NCI-H1436 treated with DMSO at 0.1 percent for 48 hours (cell line): Measurements from ENCODE around the gene CASS4.
"Not testable (repeated sequence)": the region's sequence is repeated elsewhere in the genome, so short reads cannot be mapped to it uniquely, and the experiment has no call there.

ENCODE experiments used
- DNase-seq: peaks from one replicate; lab custom pipeline; 2025; lab: John Stamatoyannopoulos, UW

CASS4 gene

GRCh38 chr20:56392881-56393482 lies 19.1 kb upstream of the CASS4 start:
- DNase-seq: no peak

DNA sequence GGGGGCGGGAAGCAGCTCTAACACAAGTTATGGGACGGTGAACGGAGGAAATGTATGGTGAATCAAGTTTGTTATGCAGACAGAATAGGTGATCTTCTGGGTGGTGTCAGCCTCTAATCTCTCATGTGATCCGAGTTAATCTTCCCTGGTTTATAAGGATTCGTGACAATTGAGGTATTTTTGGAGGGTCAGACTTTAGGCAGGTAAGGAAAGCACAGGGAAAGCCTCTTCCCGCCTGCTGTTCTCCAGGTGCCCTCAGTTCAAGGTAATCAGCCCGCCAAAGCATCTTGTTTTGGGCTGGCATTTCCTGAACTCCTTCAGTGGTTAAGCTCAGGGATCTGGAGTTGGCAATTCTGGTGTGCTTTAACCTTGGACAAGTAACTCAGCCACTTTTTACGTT lies 18.4 kb upstream of the CASS4 start:
- DNase-seq: no peak

GRCh38 chr20:56395166-56395565 lies 16.9 kb upstream of the CASS4 start:
- DNase-seq: no peak

DNA sequence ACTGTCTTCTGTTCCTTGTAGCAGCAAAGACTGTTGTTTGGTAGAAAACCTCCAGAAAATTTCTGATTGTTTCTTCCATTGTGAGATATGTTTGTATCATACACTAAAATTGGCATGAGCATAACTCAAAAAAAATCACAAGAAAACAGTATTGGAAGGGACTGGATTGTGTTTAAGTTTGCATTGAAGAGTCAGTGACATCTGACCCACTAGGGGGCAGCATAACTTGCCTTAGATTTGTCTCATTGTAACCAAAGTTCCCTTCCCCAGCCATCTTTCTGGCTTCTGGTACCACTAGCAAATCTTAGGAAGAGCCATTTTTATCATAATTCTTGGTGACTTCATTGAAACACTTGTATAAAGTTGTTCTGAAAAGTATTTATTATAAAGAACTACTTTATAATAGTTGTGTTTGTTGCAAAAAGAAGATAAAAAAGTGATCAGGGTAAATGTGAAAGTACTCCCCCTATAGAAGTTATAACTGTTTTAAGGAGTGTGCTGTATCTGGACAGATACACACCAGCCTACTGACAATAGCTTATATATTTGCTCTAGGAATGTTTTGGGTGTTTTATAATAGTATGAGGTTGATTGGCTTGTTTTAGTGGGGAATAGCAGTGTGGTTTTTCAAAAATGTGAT lies 11.9 kb upstream of the CASS4 start:
- peak; percentile 4 for DNase-seq

DNA sequence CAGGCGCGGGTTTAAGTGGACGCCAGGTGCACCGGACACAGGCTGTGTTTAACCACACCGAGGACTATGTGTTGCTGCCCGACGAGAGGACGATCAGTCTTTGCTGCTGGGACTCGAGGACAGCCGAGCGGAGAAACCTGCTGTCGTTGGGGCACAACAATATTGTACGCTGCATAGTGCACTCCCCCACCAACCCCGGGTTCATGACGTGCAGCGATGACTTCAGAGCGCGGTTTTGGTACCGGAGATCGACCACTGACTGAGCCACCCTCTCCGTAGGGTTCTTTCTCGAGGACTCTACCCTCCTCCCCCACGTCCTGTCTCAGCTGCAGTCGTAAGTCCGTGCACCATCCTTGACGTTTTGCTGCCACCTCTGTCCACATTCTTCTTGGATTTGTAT lies 8.6 kb upstream of the CASS4 start:
- DNase-seq: no peak

DNA sequence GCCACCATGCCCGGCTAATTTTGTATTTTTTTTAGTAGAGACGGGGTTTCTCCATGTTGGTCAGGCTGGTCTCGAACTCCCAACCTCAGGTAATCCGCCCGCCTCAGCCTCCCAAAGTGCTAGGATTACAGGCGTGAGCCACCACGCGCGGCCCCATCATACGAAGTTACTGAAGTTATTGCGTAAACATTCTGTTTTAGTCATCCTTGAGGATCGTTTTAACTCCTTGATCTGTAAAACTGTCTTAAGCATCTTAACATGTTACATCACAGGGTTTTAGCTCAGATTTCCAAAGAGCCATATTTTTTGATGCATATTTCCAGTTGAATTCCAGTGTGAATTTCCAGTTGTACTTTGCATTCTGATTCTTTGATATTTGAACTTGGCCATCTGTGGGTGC lies 6.7 kb upstream of the CASS4 start:
- not testable (repeated sequence) for DNase-seq

GRCh38 chr20:56406910-56407309 lies 5.2 kb upstream of the CASS4 start:
- no peak for DNase-seq

GRCh38 chr20:56409521-56409920 lies 2.5 kb upstream of the CASS4 start:
- no peak for DNase-seq

- DNase-seq: no peak
Measured at GRCh38 chr20:56409956-56410355, 2.1 kb upstream of the CASS4 start.

- not testable (repeated sequence) for DNase-seq
Measured at GRCh38 chr20:56411287-56411686, 773 bp upstream of the CASS4 start.

DNA sequence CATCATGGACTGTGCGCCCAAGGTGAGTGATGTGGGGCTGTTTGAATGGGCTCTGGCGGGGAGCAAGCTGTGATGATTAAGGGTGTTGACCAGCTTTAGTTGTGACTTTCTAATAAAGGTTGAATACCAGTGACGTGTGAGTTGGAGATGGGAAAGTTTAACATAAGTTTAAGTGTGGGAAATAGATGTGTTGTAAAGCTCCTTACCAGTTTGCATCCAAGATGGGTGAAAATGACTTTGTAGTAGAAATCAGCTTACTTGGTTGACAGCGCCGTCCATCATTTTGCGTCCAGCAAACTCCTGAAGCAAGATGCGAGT lies 372 bp downstream of the CASS4 start:
- no peak for DNase-seq

DNA sequence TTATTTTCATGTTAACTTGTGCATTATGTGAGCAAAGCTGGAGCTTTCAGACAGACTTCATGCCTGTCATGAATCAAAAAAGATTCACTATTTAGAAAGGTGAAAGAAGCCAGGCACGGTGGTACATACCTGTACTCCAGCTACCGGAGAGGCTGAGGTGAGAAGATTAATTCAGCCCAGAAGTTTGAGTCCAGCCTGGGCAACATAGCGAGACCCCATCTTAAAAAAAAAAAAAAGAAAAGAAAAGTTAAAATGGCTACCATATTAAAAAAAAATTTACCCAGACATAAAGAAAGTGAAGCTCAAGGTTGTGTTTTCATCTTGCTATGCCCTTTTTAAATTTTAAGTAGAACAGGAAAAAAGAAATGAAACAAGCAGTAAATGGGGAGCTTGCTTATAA lies 889 bp downstream of the CASS4 start:
- no peak for DNase-seq

DNA sequence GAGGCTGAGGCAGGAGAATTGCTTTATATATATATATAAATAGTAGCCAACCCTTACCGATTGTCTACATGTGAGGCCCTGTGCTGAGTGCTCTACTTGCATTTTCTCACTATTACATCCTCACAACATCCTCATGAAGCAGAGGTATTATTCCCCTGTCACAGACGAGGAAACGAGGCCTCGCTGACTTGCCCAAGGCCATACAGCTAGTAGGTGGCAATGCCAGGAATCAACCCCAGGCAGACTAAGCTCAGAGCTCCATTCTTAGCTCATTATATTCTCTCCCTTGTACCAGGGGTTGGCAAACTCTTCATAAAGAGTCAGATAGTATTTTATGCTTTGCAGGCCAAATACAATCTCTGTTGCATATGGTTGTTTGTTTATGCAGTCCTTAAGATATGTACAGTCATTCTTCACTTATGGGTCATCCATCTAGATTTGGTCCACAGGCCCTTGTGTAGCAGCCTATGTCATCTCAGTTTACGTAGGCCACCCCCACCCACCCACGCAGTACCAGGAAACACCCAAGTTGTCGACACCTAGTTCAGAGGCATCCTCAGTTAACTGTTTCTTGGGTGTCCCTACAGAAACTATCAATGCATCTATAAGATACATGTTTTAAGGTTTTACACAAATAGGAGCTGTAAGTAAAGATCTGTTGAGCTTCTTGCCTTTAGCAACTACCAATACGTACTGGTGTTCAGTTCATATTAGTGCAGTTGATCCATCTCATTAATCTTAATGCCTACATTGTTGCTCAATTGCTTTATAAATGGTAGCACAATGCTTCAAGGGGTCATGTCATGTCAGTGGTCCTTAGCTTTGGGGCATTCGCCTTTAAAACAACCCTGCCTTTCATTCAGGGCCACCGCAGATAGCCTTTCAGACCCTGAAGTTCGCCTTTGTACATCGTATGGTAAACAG lies 3.0 kb downstream of the CASS4 start:
- no peak for DNase-seq

DNA sequence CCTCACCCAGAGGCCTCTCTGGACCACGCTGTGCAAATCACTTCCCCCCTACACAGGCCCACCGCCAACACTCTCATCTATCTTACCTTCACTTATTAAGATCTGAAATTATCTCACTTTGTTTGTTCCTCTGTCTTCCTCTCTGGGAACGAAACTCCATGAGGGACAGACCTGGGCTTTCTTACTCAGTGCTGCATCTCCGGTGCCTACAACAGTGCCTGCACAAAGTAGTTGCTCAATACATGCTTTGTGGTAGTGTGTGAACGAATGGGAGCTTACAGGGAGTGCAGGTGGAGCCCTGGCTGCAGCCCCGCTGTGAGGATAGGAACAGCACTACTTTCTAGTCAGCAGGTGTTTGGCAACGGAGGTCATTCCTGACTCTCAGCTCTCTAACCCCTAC lies 5.3 kb downstream of the CASS4 start:
- DNase-seq: no peak

DNA sequence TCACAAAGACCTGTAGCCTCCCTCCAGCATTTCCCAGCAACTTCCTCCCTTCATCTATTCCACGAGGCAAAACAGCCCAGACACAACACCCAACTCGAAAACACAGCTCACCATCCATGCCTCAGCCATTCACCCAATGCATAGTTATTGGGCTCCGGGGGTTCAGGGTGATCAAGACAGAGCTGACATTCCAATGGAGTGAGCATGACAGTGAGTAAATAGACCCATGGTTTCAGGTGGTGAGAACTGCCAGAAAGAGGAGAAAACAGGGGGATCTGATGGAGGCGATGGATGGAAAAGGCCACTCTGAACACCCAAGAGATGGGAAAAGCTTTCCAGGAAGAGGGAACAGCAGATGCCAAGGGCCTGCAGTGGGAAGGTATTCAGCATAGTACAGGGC lies 5.9 kb downstream of the CASS4 start:
- DNase-seq: no peak

DNA sequence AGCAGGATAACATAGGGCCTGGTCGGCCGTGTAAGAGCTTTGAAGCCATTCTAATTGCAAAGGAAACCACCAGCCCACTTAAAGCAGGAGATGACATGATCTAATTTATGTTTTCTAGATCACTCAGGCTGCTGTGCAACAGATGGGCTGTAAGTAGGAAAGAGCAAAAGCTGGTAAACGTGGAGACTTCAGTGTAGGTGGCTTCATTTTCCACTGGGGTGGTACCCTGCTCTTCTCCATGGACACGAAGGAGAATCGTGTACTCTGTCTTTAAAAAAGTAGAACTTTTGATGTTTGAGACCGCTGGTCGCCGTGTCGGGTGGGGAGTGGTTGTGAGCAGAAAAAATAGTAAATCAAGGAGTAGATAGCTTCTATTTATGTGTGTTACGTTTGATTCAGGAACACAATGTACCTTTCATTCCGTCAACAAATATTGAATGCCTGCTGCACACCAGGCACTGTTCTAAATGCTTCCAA lies 6.4 kb downstream of the CASS4 start:
- no peak for DNase-seq

DNA sequence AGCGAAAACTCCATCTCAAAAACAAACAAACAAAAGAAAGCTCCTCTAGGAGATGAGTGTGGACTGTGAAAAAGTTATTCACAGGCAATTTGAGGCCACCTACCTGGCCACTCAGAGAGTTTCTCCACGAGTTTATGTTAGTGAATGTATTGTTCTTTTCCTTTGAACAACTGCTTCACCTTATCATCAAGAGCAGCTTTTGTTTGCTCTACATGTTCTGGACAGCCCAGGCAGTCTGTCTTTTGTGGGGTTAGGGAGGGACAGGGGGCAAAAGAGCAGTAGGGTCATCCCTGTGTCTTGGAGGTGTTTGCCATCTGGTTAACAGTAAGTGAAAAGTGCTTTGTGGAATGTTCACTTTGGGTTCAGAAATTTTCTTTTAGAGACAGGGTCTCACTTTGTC lies 8.0 kb downstream of the CASS4 start:
- DNase-seq: no peak

DNA sequence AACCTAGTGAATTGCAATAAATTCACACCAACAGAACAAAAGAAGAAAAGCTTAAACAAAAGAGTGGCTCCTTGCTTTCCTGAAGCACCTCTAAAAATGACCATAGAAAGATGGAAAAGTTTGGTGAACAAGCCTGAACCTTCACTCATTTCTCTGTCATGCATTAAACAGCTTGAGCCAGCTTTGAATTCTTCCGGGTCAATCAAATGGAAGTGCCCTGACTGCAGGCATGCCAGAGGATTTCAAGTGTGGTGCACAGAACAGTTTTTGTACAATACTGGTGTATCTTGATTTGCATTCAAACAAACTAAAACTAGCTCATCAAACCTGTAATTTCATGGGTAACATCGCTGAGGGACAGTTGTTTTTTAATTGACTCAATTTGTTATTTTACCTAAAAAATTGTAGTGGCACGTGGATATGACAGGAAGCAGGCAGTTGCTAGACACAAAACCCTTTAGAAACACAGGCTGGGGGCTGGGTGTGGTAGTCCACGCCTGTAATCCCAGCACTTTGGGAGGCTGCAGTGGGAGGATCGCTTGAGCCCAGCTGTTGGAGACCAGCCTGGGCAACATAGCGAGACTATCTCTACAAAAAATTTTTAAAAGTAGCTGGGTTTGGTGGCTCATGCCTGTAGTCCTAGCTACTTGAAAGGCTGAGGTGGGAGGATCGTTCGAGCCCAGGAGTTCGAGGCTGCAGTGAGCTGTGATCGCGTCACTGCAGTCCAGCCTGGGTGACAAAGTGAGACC lies 9.1 kb downstream of the CASS4 start:
- no peak for DNase-seq

- DNase-seq: no peak
Measured at GRCh38 chr20:56422076-56422823, 10.2 kb downstream of the CASS4 start.

DNA sequence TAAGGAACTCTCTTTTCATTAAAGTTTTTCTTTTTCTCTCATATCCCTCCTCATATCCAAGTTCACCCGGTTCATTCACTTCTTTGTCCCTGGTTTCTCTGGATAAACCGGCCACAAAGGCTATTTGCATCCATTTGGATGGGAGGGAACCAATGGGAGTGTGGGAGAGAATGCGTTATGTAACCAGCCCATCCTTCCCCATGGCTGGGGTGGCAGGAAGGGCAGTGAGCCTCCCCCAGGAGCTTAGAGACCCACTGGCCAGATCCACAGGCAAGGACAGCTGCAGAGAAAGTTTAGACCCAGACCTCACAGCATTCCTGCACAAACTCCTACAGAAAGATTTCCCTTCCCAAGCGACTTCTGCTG lies 10.7 kb downstream of the CASS4 start:
- DNase-seq: no peak

DNA sequence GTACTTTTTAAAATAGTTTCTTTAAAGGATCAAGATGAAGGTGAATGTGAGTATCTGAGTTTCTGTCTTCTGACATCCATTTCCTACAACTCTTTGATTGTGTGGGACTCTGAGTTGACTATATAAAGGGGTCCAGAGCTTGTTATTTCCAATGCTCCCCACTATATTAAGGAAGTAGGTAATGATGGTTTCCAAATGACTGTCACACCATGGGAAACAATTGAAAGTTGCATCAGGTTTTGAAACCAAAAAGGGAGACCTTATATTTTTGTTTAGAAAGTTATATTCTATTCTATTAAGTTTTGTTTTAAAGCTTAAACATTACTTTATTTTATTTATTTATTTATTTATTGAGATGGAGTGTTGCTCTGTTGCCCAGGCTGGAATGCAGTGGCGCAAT lies 11.2 kb downstream of the CASS4 start:
- no peak for DNase-seq

GRCh38 chr20:56423886-56424285 lies 11.8 kb downstream of the CASS4 start:
- no peak for DNase-seq
